GM19240 (cell line): Measurements from ENCODE around the gene SPDEF.

Source experiments
- DNase-seq: peaks from one replicate; pipeline ENCODE4 v3.0.0; 2011; ENCODE audit warnings: low spot score; ENCODE audit not compliant: insufficient read length

Gene SPDEF

DNA sequence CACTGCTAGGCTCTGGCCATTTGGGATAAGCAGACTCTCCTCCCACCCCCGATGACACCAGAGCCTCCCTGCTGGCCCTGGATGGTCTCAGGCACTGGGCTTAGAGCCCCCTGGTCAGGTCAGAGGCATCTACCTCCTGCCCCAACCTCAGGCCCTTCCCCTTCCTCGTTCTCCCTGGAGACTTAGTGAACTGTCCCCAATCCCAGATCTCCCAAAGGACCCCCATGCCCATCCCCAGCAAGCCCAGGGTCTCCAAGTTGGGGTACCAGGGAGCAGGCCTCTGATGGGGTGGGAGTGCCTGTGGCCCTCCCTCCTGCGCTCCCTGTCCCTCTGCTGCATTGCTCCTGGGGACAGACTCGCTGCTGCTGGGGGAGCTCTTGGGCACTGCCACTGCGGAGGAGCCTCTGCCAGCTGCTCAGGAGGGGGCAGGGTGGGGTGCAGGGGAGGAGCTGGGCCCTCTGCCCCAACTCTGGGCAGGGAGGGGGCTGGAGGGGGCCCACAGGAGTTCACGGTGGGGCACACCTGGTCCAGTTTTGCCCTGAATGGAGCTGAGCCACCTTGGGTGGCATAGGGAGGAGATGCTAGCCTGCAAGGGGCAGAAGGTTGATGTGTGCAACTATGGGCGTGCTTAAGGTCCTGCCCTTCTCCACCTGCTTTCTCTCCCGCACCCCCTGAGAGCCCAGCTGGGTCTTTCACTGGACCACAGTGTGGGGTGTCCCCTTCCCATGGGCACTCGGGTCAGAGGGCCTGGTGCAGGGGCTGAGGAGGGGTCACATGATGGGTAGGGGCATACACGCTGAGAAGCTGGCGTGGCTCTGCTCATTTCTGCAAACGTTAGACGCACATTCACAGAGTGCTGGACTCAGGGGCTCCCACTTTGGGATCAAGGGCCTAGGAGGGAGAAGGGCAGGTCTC is 40.4 kb downstream of the SPDEF start:
- no peak for DNase-seq

DNA sequence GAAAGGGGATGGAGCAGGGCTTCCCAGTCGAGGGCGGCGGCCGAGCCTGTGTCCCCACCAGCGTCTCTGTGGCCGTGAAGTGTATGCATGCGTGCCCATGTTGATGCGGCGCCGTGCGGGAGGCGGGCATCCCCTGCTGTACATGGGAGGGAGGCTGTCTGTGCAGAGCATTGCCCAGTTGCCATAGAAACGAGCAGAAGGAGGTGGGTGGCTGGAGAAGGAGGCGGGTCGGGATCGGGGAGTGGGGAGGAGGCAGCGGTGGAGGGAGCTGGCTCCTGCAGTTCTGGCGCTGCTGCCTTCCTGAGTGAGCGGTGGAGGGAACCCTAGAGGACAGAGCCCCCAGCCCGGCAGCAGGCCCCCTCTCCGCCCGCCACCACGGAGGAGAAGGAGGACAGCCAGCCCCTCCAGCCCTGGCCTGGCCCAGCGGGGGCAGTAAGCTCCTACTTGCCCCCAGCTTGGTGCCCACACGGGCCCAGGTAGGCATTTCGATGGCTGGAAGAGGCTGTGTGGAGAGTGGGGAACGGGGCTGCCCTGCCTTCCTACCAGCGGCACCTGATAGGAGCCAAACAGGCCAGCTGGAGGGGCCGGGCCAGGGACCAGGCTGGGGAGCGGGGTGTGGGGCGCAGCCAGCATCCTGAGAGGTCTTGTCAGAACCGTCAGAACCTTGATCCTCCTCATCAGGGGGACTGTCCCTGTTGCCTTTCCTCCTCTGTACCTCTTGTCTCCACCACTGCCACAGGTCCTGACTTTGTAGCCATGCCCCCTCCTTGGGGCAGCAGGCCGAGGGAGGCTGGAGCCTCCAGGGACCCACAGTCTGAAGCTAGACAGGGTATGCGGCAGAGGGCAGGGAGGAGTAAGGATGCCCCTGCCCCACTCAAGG is 41.3 kb downstream of the SPDEF start:
- no peak for DNase-seq

DNA sequence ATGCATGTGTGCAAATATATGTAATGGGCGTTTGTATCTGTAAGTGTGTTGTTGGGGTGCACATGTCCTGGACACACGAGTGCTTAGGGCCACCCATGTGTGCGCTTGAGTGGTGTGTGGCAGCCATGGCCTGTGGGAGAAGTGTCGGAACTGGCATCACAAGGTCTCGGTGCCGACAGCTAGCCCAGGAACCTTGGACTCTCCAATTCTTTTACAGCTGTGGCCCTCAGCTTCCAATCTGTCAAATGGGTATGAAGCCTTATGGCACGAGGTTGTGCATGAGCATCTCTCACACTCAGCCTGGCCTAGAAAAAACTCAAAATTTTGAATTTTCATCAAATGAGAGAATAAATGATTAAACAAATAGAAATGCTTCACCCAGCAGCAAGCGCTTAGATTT is 42.0 kb downstream of the SPDEF start:
- no peak for DNase-seq

DNA sequence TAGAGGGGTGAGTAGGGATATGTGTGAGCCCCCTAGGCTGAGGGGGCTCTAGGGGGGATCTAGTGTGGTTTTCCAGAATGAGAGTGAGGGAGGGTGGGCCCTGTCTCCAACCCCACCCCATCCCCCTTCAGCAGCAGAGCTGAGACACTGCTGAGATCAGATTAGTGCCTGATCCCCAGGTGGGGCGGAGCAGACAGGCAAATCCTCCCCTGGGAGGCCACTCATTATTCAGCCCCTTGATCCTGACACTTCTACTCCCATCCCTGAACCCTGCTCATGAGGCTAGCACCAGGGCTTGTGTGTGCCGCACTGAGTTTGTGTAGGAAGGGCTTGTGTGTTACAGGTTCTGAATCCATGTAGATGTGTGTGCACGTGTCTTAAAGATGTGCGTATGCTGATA is 42.5 kb downstream of the SPDEF start:
- DNase-seq: no peak

DNA sequence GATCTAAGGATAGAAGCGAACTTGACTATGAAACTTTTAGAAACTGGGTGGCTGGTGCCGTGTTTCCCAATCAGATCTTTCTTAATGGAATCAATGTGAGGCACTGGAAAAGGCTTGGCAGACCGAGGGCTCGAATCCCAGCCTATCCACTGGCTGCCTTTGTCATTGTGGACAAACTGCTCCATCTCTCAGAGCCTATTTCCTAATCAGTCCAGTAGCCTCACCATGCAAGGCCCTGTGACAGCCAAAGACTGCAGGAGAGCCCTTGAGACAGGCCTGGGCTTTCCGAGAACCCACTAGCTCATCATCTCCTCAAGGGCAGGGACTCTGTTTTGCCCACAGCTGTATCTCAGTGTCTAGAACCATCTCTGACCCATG is 43.4 kb downstream of the SPDEF start:
- no peak for DNase-seq

DNA sequence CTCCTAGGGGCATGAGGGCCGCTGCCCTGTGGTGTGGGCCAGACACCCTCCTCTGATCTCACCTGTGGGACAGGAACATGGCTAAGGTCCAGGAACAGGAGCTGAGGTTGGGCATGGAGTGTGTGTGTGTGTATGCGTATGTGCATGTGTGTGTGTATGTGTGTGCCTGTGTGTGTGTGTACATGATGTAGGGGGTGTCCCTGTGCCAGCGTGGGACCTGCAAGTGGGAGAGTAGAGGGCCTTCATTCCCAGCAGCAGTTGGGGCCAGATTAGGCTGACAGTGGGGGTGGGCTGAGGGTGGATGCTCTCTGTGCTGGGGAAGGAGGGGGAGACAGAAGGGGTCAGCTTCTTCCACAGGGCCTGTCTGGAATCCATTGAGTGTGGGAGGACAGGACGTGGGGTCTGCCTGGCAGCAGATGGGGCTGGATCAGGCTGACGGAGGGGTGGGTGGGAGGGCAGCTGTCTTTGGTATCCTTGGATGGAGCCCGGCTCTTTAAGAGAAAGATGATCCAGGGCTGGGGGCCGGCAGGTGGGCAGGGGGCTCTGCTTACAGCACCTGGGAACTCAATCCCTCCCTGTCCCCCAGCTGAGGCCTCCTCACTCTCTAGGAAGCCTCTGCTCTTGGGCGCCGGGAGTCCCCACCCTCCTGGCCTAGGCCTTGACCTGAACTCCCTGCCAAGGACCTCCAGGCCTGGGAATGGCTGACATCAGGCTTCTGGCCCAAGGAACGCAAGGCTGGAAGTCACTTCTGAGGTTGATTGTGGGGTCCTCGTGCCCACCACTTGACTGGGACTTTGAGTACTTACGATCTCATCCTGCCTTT is 44.0 kb downstream of the SPDEF start:
- no peak for DNase-seq

DNA sequence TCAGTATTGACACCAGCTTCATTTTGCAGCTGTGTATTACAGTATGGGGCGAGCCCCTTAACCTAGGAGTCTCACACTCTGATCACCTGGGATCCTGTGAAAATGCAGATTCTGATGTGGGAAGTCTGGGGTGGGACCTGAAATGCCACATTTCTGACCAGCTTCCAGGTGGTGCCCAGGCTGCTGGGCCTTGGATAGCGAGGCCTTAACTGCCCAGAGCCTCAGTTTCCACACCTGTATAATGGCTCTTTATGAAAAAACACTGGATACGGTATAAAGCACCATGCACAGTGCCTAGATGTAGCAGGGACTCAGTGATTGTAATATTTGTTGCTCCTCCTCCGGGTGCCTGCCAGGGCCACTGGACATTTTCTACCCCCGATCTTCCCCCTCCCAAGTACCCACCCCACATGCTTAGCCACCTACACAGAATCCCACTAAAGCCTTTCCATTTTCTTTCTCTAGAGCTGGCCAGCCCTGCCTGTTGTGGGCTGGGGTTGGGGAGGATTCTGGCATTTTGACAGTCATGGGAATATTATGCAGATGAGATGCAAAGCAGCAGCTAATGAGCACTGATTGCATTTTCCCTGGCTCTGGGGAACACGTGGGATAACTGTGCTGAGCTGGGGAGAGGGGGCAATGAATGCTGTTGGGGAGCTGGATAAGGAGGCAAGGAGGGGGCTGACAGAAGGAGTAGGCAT is 44.8 kb downstream of the SPDEF start:
- no peak for DNase-seq

DNA sequence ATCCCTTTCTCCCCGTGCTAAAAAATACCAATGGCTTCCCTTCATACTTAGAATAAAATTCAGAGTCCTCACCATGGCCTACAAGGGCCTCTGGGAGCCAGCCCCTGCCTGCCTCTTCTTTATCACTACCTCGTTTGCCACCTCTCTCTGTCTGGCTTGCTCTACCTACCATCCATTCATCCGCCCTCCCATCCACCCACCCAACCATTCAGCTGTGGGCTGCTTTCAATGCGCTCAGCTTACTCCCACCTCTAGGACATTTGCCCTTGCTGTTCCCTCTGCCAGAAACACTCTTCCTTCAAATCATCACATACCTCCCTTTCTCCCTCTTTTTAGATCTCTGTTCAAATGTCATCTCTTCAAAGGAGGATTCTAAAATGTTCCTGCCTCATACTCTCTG is 45.8 kb downstream of the SPDEF start:
- no peak for DNase-seq

DNA sequence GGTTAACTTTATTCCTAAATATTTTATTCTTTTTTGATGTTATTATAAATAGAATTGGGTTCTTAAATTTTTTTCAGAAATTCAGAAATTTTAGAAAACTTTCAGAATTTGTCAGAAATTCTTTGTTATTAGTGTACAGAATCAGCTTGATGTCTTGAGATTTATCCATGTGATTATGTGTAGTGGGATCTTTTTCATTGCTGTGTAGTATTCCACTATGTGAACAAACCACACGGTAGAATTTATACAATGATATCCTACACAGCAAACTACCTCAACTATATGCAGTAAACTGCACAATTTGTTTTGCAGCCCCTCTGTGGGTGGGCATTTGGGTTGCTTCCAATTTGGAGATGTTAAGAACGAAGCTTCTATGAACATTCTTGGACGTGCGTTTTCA is 46.3 kb downstream of the SPDEF start:
- no peak for DNase-seq

DNA sequence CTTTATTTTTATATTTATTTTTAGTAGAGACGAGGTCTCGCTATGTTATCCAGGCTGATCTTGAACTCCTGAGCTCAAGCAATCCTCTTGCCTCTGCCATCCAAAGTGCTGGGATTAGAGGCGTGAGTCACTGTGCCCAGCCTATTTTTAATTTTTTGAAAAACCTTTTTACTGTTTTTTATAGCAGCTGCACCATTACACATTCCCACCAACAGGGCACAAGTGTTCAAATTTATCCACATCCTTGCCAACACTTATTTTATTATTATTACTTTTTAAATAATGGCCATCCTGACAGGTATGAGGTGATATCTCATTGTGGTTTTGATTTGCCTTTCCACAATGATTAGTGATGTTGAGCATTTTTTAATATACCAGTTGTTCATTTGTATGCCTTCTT is 47.7 kb downstream of the SPDEF start:
- DNase-seq: no peak

DNA sequence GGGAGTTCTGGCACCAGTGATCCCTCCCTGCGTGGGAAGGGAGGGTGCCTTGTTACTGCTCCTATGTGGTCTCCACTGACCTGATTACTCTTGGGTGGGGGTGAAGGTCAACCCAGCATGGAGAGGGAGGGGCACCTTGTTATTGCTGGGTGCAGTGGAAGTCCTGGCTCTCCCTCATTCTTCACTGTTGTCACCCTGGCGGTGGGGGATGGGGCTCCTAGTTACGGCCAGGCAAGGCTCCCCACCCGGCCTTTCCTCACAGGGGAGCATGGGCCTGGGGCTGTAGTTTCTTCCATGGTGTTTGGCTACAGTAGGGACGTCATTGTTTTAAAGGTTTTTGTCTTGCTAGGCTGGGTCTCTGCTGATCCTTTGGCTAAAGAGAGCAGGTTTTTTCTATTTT is 49.4 kb downstream of the SPDEF start:
- DNase-seq: no peak

DNA sequence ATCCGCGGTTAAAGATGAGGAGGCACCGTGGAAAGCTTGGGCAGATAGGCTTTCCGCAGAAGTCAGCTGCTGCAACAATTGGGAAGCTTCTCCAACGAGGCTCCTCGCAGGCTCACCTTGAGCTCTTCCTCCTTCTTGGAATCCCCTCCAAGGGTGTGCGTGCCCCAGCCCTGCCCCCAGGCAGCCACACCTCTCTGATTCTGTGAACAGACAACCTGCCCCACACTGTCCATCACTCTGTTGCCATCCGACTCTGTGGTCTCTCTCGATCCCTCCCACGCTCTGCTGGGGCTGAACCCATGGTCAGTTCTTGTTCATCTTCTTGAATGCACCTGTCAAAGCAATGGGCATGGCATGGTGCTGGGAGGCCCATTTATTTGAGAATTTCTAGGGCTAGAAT is 58.7 kb downstream of the SPDEF start:
- no peak for DNase-seq

DNA sequence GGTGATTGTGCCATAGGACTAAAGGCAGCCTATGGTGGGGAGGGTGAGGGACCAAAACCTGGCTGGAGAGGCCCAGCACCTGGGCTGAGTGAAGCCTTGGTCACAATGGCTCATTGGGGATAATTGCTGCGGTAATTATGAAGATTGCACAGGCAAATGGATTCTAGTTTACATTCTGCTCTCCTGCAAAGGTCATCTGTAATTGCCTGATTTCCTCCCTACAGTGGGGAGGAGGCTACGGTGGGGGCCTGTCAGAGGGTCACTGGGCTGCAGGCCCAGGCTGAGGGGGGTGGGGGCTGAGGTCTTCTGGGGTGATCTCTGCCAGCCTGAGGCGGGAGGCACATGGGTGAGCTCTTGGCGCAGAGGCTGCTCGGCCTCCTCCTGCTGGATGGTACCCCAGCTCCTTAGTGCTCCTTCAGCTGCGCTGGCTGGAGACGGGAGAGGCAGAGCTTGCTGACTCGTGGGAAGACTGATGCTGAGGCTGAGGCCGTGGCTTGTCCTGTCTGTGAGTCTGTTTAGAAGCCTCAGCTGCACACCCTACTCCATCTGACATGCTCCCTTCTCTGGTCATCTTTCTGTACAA is 59.9 kb downstream of the SPDEF start:
- DNase-seq: no peak

DNA sequence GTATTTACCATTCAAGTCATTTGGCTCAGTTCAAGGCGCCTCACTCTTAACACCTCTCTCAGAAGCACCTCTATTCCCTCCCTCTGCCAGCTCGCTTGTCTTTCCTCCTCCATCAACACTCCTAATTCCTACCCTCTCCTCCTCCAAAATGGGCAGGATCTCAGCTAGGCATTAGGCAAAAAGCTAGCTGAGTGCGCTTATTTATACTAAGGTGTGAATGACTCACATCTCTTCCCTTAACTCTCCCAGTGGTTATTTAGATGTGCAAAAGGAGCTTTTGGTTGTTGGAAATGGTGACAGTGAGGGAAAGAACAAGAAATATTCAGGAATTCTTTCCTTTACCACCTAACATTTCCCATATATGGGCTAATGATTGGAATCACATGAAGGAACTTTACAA is 61.2 kb downstream of the SPDEF start:
- DNase-seq: no peak

DNA sequence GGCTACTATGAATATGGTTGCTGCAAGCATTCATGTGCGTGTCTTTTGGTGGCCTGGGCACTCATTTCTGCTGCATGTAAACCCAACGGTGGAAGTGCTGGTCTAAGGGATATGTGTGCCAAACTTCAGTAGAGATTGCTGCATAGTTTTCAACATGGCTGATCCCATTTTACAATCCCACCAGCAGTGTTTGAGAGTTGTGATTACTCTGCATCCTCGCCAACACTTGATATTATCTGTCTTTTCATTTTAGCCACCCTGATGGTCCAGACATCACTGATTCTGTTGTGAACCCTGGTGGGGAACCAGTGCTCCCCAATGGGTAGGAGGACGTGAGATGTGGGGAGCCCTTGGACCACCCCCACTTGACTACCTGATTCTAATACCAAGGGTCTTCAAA is 62.8 kb downstream of the SPDEF start:
- no peak for DNase-seq

DNA sequence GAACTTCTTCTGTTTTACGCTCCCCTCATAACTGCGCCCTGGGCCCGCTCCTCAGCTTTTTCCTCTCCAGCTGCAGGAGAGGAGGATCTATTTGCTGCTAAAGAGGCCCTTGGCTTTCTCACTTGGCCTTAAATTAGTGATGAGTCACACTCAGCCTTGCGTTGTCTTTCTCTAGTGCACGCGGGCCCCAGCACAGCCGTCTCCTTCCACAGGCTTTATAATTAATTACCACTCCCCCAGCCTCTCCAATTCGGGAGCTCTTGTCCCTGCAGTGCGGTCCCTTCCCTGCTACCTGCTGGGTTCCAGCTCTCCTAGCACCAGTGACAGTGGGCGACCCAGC is 65.1 kb downstream of the SPDEF start:
- no peak for DNase-seq

DNA sequence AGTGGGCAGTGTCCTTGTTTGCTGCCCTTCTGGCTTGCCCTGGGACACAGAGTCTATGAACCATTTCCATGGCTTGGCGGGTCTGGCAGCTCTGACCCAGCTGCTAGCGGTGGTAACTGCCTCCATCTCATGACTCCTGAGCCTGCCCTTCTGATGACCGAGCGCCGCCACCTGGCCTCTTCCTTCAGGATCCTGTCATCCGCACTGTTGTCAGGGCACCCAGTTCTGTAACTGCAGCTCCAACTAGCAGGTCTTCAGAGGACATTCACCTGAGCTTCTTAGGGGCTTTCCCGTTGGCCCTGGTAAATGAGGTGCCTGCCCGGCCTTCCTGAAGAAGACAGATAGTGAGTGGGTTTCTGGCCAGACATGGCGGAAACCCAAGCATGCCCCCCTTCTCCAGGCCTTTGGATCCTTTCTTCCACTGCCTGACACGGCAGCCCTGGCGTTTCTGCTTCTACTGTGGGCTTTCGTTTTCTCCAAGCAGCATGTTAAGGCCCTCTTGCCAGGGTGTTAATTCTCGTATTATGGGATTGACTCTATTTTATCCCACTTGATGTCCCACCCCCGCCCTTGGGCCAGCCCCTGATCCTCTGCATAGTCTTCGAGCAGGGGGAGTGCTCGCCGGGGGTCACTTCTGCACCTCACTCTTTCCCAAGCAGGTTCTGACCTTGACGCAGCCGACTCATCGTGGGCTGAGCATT is 65.6 kb downstream of the SPDEF start:
- DNase-seq: no peak

DNA sequence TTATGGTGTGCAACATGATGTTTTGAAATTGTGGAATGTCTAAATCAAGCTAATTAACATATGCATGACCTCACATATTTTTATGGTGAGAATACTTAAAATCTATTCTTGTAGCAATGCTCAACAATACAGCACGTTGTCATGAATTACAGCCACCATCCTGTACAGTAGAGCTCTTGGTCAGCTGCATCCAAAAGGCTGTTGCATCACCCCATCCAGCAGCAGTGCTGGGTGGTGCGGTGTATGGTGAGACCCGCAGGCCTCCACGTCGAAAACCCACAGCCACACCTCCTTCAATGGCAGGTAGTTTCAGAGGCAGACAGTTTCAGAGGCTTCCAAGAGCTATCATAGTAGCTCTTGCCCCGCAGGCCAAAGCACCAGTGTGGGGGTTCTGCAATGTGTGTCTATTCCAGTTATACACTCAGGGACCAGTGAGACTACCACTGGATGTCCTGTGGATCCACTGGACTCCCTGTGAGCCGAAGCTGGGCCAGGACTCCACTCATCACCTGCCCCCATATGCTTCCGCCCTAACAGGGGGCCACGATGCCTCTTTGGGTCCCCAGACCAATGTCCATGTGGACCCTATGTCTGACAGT is 66.8 kb downstream of the SPDEF start:
- DNase-seq: no peak
